ENCODE measurements around the gene SAMD4A. TPM values are rescaled to one million over a fixed set of nuclear protein-coding genes. Genes with fewer than 3 reads are reported as not detected.

Gene SAMD4A
- polyA plus RNA-seq, 3 donors, result 3.2 to 8.6 (median 4.2) TPM

DNA sequence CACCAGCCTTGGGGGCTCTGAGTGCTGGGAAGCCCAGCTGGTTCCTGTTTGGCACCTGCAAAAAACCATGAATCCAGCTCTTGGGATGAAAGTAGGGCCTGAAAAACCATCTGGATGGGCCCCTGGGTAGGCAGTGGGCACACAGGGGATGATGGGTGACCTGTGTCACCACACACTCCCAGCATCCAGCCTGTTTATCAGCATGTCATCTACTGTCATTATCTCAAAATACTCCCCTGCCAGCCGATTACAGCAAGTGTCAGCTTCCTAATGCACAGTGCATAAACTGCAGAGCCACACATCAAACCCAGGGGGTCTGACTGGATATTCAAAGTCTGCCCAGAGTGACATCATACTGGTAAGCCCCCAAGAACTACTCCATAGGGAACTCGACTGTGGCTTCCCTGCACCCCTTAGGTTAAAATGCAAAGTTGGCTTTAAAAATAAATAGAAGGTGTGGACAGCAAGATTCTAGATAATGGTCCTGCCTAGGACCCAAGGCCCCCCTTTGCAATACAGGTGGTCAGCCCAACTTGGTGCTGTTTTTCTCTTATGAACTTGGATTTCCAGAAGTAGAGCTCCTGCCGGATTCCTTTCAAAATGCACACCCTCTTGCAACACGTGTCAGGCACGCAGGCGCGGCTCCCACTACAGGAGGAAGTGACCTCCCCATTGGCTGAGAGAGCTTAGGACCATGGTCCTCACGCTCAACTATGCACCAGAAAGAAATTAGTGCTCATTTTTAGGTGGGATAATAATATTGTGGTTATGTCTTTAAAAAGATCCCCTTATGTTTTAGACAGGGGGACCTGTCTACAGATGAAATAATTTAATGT, 241.6 kb downstream of the SAMD4A start:
- Histone ChIP-seq H3K27ac (ENCODE audit: low read depth in 1 of 2, low read length in 2 of 2) (no peak overlapping the region), H3K9me3 (replicated peaks in 1 of 2; ENCODE audit: control insufficient read depth in 1 of 2, insufficient read depth in 1 of 2, low read length in 2 of 2) (no peaks in the 10 kb centered on the region), H2AFZ (ENCODE audit: insufficient read depth, low read depth, low read length, poor library complexity, severe bottlenecking) (no peak overlapping the region), H3K9ac (ENCODE audit: insufficient read depth, low read length, poor library complexity, severe bottlenecking) (no peak overlapping the region), H3K79me2 (ENCODE audit: insufficient read depth, low read length) (no peaks in the 10 kb centered on the region), H3K4me1 (ENCODE audit: control insufficient read depth in 1 of 2, insufficient read depth in 2 of 2, low read length in 2 of 2) (peaks cover 9 to 10% of the 10 kb centered on the region in 2 donors), H3K36me3 (replicated peaks in 1 of 2; ENCODE audit: control insufficient read depth in 1 of 2, insufficient read depth in 2 of 2, low read length in 2 of 2) (no peaks in the 10 kb centered on the region), H3K4me2 (replicated peaks; ENCODE audit: extremely low read depth, low read length, poor library complexity, severe bottlenecking) (no peak overlapping the region), H4K20me1 (ENCODE audit: insufficient read depth, low read length) (no peaks in the 10 kb centered on the region), H3K4me3 (replicated peaks in 1 of 3; ENCODE audit: low read depth in 2 of 3, low read length in 3 of 3) (no peak overlapping the region), H3K27me3 (ENCODE audit: control insufficient read depth in 2 of 2, insufficient read depth in 2 of 2, low read length in 2 of 2) (peaks cover 0 to 5% of the 10 kb centered on the region in 2 donors)
- peaks cover 8 to 10% (median 8%) of the 10 kb centered on the region in 3 donors for H3K27me3 Mint-ChIP-seq (ENCODE audit: low read depth in 3 of 3)
- H3K4me1 Mint-ChIP-seq, result peaks cover 15% of the 10 kb centered on the region
- 80% methylated on average over 1 of the region's 8 CpGs for WGBS (ENCODE audit: insufficient coverage)
- H3K4me3 Mint-ChIP-seq, result no peak overlapping the region
- TF ChIP-seq, protein P1, sequence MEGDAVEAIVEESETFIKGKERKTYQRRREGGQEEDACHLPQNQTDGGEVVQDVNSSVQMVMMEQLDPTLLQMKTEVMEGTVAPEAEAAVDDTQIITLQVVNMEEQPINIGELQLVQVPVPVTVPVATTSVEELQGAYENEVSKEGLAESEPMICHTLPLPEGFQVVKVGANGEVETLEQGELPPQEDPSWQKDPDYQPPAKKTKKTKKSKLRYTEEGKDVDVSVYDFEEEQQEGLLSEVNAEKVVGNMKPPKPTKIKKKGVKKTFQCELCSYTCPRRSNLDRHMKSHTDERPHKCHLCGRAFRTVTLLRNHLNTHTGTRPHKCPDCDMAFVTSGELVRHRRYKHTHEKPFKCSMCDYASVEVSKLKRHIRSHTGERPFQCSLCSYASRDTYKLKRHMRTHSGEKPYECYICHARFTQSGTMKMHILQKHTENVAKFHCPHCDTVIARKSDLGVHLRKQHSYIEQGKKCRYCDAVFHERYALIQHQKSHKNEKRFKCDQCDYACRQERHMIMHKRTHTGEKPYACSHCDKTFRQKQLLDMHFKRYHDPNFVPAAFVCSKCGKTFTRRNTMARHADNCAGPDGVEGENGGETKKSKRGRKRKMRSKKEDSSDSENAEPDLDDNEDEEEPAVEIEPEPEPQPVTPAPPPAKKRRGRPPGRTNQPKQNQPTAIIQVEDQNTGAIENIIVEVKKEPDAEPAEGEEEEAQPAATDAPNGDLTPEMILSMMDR (IDR thresholded peaks at IDR 0.05), result no peak
- H3K27ac Mint-ChIP-seq, result no peak overlapping the region
- no peaks in the 10 kb centered on the region for H3K36me3 Mint-ChIP-seq
- no peak for DNase-seq
- H3K9me3 Mint-ChIP-seq, result peaks cover 0 to 6% (median 0%) of the 10 kb centered on the region in 7 donors
- intact Hi-C loops (cut with micrococcal nuclease), result loop anchor here (5.0 kb wide), 2 partner anchors 241 to 246 kb away; partner anchors contain the start of gene SAMD4A (in 1 of the 2)

- Histone ChIP-seq H3K4me2 (replicated peaks; ENCODE audit: extremely low read depth, low read length, poor library complexity, severe bottlenecking) (no peak overlapping the region), H3K27me3 (ENCODE audit: control insufficient read depth in 2 of 2, insufficient read depth in 2 of 2, low read length in 2 of 2) (peaks cover 0 to 5% of the 10 kb centered on the region in 2 donors), H3K9me3 (replicated peaks in 1 of 2; ENCODE audit: control insufficient read depth in 1 of 2, insufficient read depth in 1 of 2, low read length in 2 of 2) (no peaks in the 10 kb centered on the region), H3K27ac (ENCODE audit: low read depth in 1 of 2, low read length in 2 of 2) (no peak overlapping the region), H3K79me2 (ENCODE audit: insufficient read depth, low read length) (no peaks in the 10 kb centered on the region), H3K4me3 (replicated peaks in 1 of 3; ENCODE audit: low read depth in 2 of 3, low read length in 3 of 3) (no peak overlapping the region), H3K36me3 (replicated peaks in 1 of 2; ENCODE audit: control insufficient read depth in 1 of 2, insufficient read depth in 2 of 2, low read length in 2 of 2) (no peaks in the 10 kb centered on the region), H4K20me1 (ENCODE audit: insufficient read depth, low read length) (no peaks in the 10 kb centered on the region), H3K4me1 (ENCODE audit: control insufficient read depth in 1 of 2, insufficient read depth in 2 of 2, low read length in 2 of 2) (peaks cover 10% of the 10 kb centered on the region in 2 donors), H2AFZ (ENCODE audit: insufficient read depth, low read depth, low read length, poor library complexity, severe bottlenecking) (no peak overlapping the region), H3K9ac (ENCODE audit: insufficient read depth, low read length, poor library complexity, severe bottlenecking) (no peak overlapping the region)
- Mint-ChIP-seq H3K36me3 (no peaks in the 10 kb centered on the region), H3K27me3 (ENCODE audit: low read depth in 3 of 3) (peaks cover 4 to 8% (median 6%) of the 10 kb centered on the region in 3 donors), H3K27ac (no peak overlapping the region), H3K4me3 (no peak overlapping the region), H3K9me3 (peaks cover 0 to 6% (median 0%) of the 10 kb centered on the region in 7 donors), H3K4me1 (peaks cover 19% of the 10 kb centered on the region)
- no peak for DNase-seq
- WGBS (ENCODE audit: insufficient coverage), result no CpG with 5 or more reads among the region's 8 CpGs
- intact Hi-C loops (cut with micrococcal nuclease), result loop anchor here (5.0 kb wide), 2 partner anchors 242 to 247 kb away; partner anchors contain the start of gene SAMD4A (in 1 of the 2)
- TF ChIP-seq, protein P1 (IDR thresholded peaks at IDR 0.05), result no peak
These were observed 242.8 kb downstream of the SAMD4A start for GRCh38 chr14:54809767-54810166.
